ENCODE data around the gene F8A2. TPM values are rescaled to one million over a fixed set of nuclear protein-coding genes. Genes with fewer than 3 reads are reported as not detected.

The F8A2 gene
- total RNA-seq, 1 experiment from 2014 or later, result not detected

GRCh38 chrX:155417769-155418168 is 35.9 kb downstream of the F8A2 start:
- H3K4me1 ChIP-seq (replicated peaks), result no peaks in the 10 kb centered on the region
- DNase-seq (ENCODE audit: low read depth in 1 of 2, low spot score in 2 of 2), result no peak
- no peak overlapping the region for H3K27ac ChIP-seq
- no peaks in the 10 kb centered on the region for H3K36me3 ChIP-seq
- H3K4me3 ChIP-seq, result no peak overlapping the region
- no peaks in the 10 kb centered on the region for H3K27me3 ChIP-seq (replicated peaks)
- no peaks in the 10 kb centered on the region for H3K9me3 ChIP-seq (replicated peaks)

Other genes with a start within 250 kb of the F8A2 start
- gene VBP1, start 165.6 kb upstream of the F8A2 start, total RNA-seq (2014; rRNA removed; shearing (Covaris generic)), result 157 and 172 TPM in 2 replicates
- gene RAB39B, start 117.6 kb upstream of the F8A2 start, total RNA-seq (2014; rRNA removed; shearing (Covaris generic)), result not detected in 2 replicates
- gene CLIC2, start 47.5 kb upstream of the F8A2 start, total RNA-seq (2014; rRNA removed; shearing (Covaris generic)), result 0.08 and 0.41 TPM in 2 replicates
- gene F8A3, start 76.5 kb downstream of the F8A2 start, total RNA-seq (2014; rRNA removed; shearing (Covaris generic)), result 5.6 and 6.7 TPM in 2 replicates
- 0.06 and 0.42 TPM in 2 replicates for gene SPRY3, start 230.5 kb downstream of the F8A2 start, total RNA-seq (2014; rRNA removed; shearing (Covaris generic))
- gene TMLHE, start 230.9 kb downstream of the F8A2 start, total RNA-seq (2014; rRNA removed; shearing (Covaris generic)), result 5.1 and 9.8 TPM in 2 replicates

Measured in SJSA1 (cell line).